DMS 273 treated with DMSO at 0.1 percent for 48 hours (cell line): Measurements from ENCODE around the gene BCAS3.

ENCODE experiments used
- DNase-seq: peaks from one replicate; lab custom pipeline; 2025; lab: John Stamatoyannopoulos, UW

The BCAS3 gene

DNA sequence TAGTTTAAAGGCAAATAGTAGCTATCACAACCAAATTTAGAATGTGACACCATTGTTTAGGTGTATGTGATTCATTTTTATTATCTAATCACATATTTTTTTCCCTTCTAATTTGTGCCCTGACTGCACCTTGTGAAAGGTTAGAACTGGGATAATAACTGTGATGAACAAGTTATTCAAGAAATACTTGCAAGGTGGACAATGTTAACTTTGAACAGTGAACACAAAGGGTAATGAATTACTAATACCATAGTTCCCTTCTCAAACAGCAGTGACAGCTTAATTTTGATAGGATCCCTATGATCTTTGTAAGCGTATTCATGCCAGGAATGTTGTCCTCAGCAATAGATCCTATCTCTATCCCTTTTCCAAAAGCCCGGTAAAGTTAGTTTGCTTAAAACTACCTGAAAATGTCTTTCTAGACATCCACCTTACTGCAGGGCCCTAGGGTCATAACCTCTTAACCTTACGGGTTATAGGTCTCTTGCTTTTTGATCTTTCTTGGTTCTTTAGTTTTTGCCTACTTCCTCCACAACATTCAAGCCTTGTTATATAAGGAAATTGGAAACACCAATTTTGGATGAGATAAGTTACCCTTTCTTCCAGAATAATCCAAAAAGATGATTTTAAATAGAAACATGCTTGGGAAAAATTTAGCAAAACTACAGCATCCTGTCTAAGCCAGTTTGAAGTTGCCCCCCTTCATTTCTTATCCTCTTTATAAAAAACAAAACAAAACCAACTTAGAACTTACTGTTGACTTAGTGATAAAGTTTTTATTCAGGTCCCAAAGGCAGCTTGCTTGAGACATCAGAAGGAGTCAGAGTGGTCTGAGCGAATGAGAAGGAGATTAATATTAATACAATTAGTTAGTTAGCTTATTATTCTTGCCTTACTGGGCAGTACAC is 522.0 kb downstream of the BCAS3 start:
- no peak for DNase-seq

- DNase-seq: no peak
These were observed 522.7 kb downstream of the BCAS3 start for GRCh38 chr17:61200339-61200715.

GRCh38 chr17:61201211-61201610 is 523.6 kb downstream of the BCAS3 start:
- no peak for DNase-seq

DNA sequence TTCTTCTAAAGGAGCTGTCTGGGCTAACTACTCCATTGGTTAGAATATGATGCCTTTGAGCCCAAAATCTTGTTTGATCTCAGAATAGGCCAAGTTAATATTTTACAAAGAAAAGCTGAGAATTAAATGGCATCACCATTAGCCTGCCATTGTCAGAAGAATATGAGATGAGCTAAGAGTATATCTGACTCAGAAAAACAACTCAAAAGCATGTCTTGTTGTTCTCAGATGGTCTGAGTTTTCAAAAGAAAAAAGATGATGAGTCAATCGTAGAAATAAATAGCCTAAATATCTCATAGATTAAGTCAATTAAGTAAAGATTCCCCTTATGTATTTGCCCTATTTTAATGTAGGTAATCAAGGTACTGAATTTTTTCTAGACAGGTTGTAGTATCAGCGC is 524.9 kb downstream of the BCAS3 start:
- DNase-seq: no peak

- no peak for DNase-seq
These were observed 526.0 kb downstream of the BCAS3 start for GRCh38 chr17:61203671-61204131.

GRCh38 chr17:61204456-61204855 is 526.8 kb downstream of the BCAS3 start:
- DNase-seq: no peak

DNA sequence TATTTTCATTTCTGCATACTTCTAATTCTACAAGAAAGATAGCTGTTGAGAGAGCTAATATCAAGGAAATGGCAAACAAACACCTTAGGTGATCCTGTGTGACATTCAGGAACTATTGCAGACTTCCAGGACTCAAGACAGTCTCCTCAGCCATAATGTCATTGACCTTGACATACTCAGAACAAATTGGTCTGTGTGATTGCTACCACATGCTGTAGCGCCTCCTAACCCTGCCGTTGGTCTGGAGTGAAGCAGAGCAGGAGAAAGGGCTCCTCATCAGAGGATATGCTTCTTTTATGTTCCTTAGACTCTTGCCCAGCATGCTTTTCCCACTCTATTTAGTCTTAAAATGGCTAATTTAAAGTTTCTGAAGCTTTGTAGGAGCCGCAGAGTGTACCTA is 527.8 kb downstream of the BCAS3 start:
- no peak for DNase-seq

DNA sequence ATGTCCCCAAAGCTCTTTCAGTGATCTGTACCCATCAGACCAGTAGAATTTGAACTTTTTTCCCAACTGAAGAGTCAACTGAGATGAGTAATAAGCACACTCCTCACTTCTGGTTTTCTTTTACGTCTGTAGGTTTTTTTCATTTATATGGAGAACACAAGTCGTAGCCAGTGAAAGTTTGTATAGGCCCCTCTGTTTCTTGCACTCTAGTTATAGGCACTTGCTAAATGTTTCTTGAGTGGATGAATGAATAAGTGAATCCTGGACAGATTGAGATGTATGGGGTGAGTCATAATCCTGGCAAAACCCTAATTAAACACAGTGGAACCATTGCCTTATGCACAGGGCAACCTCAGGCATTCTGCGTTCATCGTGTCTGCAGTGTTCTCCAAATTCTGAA is 528.3 kb downstream of the BCAS3 start:
- no peak for DNase-seq

- no peak for DNase-seq
These were observed 529.3 kb downstream of the BCAS3 start for GRCh38 chr17:61206922-61207321.

- DNase-seq: peak; percentile 49
These were observed 530.9 kb downstream of the BCAS3 start for GRCh38 chr17:61208301-61209105.

- no peak for DNase-seq
These were observed 531.4 kb downstream of the BCAS3 start for GRCh38 chr17:61209106-61209439.

DNA sequence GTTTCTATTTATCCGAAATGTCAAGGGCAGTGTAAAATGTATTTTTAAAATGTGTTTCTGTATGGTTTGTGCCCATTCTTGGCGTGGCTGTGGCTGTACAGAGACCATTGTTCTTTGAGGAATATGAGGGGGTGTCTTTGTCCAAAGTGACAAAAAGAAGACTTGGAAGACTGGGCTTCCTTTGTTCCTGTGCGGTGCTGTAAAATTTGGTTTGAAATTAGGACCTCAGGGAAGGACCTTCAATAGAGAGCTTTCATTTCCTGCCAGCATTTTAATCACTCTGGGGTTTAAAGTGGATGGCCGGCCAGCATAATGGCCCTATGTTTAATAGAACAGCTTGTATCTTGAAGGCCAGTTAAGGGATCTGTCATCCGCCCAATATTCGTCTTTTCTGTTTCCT is 531.9 kb downstream of the BCAS3 start:
- no peak for DNase-seq

- DNase-seq: no peak
These were observed 533.6 kb downstream of the BCAS3 start for GRCh38 chr17:61211236-61211635.

DNA sequence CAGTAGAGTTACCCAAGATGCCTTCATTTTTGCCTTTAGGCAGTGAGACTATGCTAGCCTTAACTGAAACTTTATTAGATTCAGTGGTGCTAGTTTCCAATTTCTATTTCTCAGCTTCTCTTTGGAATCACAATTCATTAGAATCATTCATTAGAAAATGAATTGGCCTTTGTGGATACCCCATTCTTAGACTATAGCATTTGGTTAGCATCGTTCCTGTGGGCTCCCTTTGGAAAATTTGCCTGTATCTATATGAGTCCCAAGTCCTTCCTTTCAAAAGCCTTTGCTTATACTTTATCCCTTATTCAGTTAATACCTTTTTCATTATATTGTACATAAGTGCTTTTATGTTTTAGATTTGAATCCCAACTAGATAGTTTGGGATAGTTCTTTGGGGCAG is 535.0 kb downstream of the BCAS3 start:
- no peak for DNase-seq

DNA sequence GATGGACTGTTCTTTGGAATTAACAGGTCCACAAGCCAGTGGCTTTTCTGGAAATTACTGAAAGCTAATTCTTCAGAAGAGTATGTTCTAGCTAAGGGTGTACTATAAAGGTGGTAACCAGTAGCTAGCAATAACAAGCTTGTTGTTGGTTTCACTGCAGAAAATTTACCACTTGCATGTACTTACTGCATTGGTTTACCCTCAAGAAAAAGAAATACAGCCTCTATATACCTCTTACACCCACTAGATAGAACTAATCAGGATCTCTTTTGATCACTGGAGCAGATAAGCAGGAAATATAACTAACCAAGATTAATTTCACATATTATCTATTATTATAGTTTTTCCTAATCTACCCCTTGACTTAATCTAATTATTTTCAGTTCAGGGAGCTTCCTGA is 537.1 kb downstream of the BCAS3 start:
- DNase-seq: no peak

- no peak for DNase-seq
These were observed 538.4 kb downstream of the BCAS3 start for GRCh38 chr17:61216066-61216465.

DNA sequence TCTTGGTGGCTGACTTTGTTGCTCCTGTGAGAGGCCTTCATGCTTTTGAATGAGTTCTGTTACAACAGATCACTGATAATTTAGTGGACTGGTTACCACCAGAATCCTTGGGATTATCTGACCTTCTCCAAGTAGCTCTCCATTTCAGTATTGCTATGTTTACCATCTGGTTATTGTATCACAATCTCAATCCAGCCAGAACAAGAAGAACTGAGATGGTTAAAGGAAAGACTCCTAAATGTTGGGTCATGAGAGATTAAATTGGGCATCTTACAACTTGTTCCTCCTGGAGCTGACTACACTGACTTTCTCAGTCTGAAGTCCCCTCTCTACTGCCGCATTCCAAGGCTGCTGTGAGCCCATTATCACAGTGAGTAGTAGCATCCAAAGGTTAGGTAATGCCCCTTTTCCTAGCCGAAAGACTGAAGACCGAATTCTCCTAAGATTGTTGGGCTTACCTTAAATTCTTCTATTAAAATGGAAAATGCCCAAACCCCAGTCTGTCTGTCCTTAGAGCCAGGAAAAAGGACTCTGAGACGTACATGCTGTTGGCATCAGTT is 540.3 kb downstream of the BCAS3 start:
- no peak for DNase-seq

DNA sequence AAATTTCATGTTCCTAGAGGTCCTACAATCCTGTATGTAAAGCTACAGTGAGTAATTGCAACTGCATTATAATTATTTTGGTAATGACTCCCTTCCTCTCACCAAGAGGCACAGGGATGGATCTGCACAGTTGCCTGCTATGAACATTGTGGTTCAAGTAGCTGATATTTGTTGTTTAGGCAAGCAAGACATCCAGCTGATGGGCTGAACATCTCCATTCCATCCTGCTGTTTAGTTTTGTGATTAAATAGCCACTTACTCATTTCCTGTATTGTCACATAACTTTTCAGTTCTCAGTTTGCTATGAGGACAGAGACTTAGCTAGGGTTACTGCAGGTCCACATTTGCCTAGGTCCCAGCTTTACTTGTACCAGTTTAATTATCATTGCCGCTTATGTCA is 540.8 kb downstream of the BCAS3 start:
- DNase-seq: no peak

DNA sequence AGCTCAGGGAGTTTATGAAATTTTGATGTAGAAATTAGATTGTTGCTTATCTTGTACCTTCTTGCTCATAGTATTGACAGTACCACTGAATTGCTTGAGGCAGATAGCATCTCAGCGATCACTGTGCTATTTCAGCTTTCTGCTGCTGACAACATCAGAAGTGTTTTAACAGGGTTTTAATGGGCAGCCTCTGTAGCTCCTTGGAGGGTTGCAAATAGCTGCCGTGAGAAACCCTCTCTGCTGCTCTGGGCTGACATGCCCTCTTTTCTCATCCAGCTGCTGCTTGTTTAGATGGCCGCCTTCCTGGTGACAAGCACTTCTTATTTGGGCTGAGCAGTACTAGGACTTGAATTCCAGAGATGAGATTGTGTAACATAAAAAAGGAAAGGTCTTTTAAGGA is 541.8 kb downstream of the BCAS3 start:
- no peak for DNase-seq

DNA sequence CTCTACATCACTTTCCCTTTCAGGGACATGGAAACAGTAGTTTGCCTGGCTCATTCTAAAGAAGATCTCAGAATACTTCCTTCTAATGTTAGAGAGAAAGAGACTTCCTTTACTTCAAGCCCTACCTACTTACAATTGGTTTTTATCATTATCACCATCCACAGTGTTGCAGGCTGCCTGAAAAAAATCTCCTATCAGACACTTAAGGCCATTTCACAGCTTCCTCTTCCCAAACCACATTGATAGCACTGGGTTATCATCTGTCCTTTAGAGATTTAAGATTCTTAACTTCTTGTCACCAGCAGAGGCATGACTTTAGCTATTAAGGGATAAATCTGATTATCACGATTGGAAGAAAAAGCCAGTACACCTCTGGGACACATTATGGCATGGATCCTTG is 543.5 kb downstream of the BCAS3 start:
- DNase-seq: no peak

- no peak for DNase-seq
These were observed 544.2 kb downstream of the BCAS3 start for GRCh38 chr17:61221597-61222471.

DNA sequence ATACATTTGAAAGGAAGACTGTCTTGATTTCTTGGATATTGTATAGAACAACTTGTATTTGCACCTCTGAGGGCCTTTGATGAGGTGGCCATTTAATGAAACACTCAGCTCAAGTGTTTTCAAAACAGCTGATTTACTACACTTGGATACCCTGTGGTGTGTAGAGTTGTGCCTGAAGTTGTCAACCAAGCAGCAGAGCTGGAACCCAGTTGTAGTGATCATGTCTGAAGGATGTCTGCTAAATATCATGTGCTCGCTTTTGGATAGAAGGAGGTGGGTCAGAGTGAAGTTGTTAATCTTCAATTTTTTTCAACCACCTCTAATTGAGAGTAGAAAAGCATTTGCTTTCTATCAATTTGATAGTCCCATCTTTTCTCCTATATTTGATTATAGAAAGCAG is 546.1 kb downstream of the BCAS3 start:
- no peak for DNase-seq
